ENCODE measurements around the gene KCNQ1.

GRCh38 chr11:2802389-2803185 lies 357.8 kb downstream of the KCNQ1 start:
- TF ChIP-seq POLR2AphosphoS5 (IDR thresholded peaks at IDR 0.05): no peak
- no peak for TF ChIP-seq CTCF (IDR thresholded peaks at IDR 0.05)
- TF ChIP-seq EP300 (IDR thresholded peaks at IDR 0.05): no peak
